H54 (cell line): ENCODE data around the gene CPT1B.

ENCODE experiments used
- DNase-seq: peaks from one replicate; pipeline ENCODE4 v3.0.0; 2011; ENCODE audit warnings: low spot score, mixed read lengths; ENCODE audit not compliant: insufficient read length
- FAIRE-seq: peaks from 3 replicates; lab custom pipeline; 2011; peaks lifted over from hg19 to GRCh38; lab: Jason Lieb, UNC
- POLR2A ChIP-seq: IDR thresholded peaks from 2 replicates; pipeline ENCODE4 v1.6.1; 2011; ENCODE audit warnings: low read depth, mild to moderate bottlenecking, low read length

The CPT1B gene

DNA sequence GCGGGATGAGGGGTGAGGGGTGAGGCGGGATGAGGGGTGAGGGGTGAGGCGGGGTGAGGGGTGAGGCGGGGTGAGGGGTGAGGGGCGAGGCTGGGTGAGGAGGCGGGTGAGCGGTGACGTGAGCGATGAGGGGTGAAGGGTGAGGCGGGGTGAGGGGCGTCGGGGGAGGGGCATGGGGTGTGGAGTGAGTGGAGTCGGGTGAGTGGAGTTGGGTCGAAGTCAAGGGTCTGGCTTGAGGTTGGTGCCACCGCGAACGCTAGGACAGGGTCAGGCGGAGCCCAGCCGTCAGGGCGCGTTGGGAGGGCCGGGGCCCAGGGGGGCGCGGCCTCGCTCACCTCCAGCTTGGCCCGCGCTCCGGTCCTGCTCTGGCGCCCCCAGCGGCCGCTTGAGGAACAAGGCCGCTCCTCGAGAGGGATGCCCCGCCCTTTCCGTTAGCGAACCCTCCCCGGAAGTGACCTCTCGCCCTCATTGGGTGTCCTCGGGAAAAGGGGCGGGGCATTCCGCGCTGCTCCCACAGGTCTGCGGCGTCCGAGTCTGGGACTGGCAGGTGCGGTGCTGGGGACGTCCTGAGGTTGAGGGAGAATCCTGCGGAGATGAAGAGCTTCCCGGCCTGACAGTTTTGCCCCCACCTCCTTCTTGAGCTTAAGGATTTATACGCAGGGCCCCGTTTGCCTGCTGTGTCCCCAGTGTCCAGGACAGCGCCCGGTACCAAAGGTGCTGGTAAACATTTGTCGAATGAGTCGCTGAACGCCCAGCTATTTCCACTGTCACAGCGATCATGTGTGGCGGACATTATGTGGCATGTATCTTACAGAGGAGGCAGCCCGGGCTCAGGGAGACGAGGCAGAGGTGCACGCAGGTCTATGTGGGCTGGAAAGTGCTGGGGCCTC, 15.5 kb downstream of the CPT1B start, which contains the start of gene SYCE3:
TSS of gene SYCE3 (minus strand) at position 397 of the 890 bp plus-strand sequence. CDS start 6,514 bp downstream, outside the sequence.
- peak; percentile 70 for DNase-seq
- peak; percentile 19; the same call in 1 of the 2 replicates for TF ChIP-seq POLR2A
- FAIRE-seq = peak; percentile 15

DNA sequence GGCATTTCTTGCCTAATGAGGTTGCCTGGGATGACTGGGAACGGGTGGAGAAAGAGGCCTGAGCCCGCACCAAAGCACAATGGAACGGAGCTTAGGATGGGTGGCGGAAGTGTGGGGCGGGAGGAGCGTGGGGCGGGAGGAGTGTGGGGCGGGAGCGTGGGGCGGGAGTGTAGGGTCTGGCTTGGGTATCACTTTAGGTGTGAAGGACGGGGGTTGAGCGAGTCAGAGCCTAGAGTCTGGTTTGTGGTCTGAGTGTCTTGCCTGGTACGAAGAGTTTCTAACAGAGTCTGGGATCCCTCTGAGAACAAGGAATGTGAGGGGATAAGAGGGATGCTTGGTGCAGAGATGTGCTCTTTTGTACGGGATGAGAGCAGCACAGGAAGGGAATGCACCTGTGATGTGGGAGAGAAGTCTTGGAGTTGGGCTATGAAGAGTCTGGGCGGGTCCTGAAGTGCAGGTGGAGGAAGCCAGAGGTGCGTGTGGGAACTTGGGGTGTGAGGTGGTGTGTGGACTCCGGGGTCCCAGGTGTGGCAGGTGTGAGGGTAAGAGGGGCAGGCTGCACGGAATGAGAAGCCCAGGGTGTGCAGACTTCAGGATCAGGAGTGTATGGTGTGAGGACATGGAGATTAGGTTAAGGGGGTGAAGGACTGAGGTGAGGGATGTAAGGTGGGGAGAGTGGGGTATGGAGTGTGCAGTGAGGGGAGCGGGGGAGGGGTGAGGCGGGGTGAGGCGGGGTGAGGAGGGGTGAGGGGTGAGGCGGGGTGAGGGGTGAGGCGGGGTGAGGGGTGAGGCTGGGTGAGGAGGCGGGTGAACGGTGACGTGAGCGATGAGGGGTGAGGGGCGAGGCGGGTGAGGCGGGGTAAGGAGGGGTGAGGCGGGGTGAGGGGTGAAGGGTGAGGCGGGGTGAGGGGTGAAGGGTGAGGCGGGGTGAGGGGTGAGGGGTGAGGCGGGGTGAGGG, 16.5 kb downstream of the CPT1B start:
- no peak for DNase-seq
- TF ChIP-seq POLR2A = no peak
- no peak for FAIRE-seq

DNA sequence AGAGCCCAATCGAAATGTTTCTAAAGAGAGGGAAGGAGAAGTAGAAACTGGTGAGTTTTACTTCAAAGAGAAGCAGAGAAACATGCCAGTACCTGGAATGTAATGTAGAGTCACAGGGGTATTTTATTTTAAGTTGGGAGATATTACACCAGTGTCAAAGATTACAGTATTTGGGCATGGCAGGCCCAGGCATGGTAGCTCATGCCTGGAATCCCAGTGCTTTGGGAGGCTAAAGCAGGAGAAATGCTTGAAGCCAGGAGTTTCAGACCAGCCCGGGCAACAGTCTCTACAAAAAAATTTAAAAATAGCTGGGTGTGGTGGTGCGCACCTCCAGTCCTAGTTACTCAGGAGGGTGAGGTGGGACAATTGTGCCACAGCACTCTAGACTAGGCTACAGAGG, 18.2 kb downstream of the CPT1B start:
- no peak for FAIRE-seq
- DNase-seq = no peak
- TF ChIP-seq POLR2A = no peak

GRCh38 chr22:50556703-50557102, 21.5 kb downstream of the CPT1B start:
- TF ChIP-seq POLR2A = no peak
- FAIRE-seq (no peak), DNase-seq (no peak)

GRCh38 chr22:50553310-50553709, 24.9 kb downstream of the CPT1B start:
- no peak for TF ChIP-seq POLR2A
- FAIRE-seq (no peak), DNase-seq (no peak)

GRCh38 chr22:50551160-50551752, 27.0 kb downstream of the CPT1B start:
- no peak for TF ChIP-seq POLR2A
- FAIRE-seq (no peak), DNase-seq (no peak)

- DNase-seq (no peak), FAIRE-seq (no peak)
- TF ChIP-seq POLR2A = no peak
These were observed 27.8 kb downstream of the CPT1B start for GRCh38 chr22:50550395-50550794.

DNA sequence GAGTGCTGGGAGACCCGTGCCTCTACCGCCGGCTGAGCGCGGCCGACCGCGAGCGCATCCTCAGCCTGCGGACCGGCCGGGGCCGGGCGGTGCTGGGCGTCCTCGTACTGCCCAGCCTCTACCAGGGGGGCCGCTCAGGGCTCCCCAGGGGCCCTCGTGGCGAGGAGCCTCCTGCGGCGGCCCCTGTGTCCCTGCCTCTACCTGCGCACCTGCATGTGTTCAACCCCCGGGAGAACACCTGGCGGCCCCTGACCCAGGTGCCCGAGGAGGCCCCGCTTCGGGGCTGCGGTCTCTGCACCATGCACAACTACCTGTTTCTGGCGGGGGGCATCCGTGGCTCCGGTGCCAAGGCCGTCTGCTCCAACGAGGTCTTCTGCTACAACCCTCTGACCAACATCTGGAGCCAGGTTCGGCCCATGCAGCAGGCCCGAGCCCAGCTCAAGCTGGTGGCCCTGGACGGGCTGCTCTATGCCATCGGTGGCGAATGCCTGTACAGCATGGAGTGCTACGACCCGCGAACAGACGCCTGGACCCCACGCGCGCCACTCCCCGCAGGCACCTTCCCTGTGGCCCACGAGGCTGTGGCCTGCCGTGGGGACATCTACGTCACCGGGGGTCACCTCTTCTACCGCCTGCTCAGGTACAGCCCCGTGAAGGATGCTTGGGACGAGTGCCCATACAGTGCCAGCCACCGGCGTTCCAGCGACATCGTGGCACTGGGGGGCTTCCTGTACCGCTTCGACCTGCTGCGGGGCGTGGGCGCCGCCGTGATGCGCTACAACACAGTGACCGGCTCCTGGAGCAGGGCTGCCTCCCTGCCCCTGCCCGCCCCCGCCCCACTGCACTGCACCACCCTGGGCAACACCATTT, 29.1 kb downstream of the CPT1B start:
- FAIRE-seq = no peak
- no peak for DNase-seq
- no peak for TF ChIP-seq POLR2A

- no peak for TF ChIP-seq POLR2A
- FAIRE-seq = no peak
These were observed 29.9 kb downstream of the CPT1B start for GRCh38 chr22:50548040-50548920.

GRCh38 chr22:50547263-50547985, 30.8 kb downstream of the CPT1B start:
- TF ChIP-seq POLR2A = no peak
- no peak for FAIRE-seq
- DNase-seq = no peak

More at GRCh38 chr22:50548040-50548920, 29.9 kb downstream of the CPT1B start:
- no peak for DNase-seq
